GM18519 (cell line): ENCODE measurements around the gene ADAMTS7.
"Not testable (repeated sequence)": the region's sequence is repeated elsewhere in the genome, so short reads cannot be mapped to it uniquely, and the experiment has no call there.

Experiments used
- ATAC-seq: cut with Tn5 transposase; IDR thresholded peaks from one replicate; pipeline ENCODE4 v1.9.1; 2021; ENCODE audit warnings: mild to moderate bottlenecking, moderate library complexity; ENCODE audit not compliant: unreplicated experiment, low FRiP score

The ADAMTS7 gene

DNA sequence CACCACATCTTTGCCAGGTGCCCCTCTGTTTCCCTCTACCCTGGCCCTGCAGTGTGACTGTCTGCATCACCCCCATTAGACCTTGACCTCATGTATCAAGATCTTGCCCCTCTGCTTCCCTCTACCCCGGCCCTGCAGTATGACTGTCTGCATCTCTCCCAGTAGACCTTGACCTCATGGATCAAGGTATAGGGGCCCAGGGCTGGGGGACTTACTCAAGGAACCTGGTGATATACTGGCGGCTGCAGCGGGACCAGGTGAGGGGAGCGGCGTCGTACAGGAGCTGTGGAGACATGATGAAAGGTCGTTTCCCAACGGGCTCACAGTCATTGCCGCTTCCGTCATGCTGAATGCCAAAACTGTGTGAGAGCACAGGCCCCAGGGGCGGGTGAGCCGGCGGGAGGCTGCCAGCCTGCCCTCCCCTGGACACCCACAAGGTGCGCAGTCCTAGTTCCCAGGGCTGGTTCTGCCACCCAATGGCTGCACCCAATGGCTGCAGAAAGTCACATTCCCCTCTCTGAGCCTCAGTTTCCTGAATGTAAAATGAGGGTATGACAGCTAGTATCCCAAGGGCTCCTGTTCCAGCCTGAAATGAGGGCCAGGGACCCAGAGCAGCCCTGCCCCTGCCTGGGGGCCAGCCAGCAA, 23.1 kb downstream of the ADAMTS7 start:
- no peak for ATAC-seq

- ATAC-seq, result not testable (repeated sequence)
Measured at GRCh38 chr15:78782402-78782801, 28.9 kb downstream of the ADAMTS7 start.

DNA sequence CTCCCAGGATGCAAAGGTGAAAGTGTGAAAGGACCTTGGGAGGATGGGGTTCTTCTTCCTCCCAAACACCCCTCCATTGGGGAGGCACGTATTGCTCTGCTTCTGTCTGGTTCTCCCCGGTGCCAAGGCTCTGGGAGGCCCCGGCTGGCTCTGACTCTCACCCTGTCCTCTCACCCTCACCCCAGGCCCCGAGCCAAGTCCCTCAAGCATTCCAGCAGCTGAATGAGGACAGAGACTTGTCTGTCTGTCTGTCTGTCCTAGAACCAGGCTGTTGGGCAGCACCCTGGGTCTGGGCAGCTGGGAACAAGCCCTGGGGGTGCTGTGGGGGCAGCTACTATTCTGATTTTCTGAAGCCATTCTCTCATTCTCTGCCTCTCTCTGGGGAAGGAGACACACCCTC, 29.9 kb downstream of the ADAMTS7 start:
- ATAC-seq, result not testable (repeated sequence)

DNA sequence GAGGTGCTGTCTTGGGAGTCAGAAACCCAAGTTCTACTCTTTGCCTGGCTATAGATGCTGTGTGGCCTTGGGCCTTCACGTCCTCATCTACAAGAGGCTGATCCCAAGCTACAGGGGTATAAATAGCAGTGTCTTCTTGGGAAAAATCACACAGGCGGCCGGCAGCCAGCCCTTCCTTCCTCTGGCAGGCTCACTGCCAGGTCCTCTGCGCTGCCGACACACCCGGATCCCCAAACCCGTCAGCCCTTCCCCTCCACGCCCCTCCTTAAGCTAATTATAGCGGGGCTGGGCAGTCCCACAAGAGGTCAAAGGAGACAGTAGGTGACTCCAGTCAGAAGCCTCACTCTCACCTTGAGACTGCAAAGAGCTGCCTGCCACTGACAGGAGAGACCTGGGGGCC, 31.3 kb downstream of the ADAMTS7 start:
- not testable (repeated sequence) for ATAC-seq

GRCh38 chr15:78779176-78779785, 32.0 kb downstream of the ADAMTS7 start:
- not testable (repeated sequence) for ATAC-seq

DNA sequence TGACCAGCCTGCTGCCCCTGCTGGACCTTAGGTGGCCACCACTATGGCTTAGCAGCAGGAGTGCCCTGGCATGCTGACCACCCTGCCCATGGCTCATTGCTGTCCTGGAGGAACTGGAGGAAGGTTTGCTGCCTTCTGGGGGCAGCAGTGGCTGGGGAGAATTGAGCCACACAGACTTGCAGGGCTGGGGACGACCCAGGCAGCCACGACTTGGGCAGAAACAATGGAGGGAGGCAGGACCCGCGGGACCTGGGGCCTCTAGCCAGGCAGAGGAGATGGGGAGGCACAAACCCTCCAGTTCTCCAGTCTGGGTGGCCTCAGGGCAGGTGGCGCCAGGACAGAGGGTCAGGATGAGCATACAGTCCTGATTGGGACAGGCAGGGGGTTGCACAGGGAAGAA, 32.8 kb downstream of the ADAMTS7 start:
- no peak for ATAC-seq

- not testable (repeated sequence) for ATAC-seq
Measured at GRCh38 chr15:78777953-78778345, 33.3 kb downstream of the ADAMTS7 start.

DNA sequence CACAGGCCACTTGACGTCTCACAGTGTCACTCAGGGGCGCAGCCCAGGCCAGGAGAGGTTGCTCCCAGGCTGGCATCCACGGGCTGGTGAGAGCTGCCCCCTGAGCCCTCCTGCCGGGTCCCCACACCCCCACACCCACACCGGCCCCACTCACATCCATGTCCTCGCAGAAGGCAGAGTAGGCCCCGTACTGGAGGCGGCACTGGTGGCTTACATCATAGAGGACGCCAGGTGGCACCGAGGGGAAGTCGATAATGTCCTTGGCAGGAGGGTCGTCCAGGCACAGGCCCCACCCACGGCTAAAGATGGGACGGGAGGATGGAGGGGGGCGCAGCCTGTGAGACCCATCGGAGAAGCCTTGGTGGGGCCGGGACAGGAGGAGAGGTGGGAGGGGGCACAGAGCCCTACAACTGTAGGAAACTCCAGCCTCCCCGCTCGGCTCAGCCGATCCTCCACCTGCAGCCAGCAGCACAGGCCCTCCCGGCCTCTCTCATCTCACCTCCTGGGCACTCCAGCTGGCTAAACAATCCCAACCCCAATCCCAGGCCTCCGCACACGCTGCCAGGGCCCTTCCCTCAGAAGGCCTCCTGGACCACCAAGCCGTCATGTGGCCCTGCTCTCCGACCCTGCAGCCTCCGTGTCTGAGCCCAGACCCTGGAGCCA, 33.8 kb downstream of the ADAMTS7 start:
- not testable (repeated sequence) for ATAC-seq

- ATAC-seq, result not testable (repeated sequence)
Measured at GRCh38 chr15:78776046-78776925, 35.0 kb downstream of the ADAMTS7 start.

GRCh38 chr15:78775472-78775871, 35.8 kb downstream of the ADAMTS7 start:
- ATAC-seq, result no peak

- not testable (repeated sequence) for ATAC-seq
Measured at GRCh38 chr15:78774451-78774990, 36.7 kb downstream of the ADAMTS7 start.

DNA sequence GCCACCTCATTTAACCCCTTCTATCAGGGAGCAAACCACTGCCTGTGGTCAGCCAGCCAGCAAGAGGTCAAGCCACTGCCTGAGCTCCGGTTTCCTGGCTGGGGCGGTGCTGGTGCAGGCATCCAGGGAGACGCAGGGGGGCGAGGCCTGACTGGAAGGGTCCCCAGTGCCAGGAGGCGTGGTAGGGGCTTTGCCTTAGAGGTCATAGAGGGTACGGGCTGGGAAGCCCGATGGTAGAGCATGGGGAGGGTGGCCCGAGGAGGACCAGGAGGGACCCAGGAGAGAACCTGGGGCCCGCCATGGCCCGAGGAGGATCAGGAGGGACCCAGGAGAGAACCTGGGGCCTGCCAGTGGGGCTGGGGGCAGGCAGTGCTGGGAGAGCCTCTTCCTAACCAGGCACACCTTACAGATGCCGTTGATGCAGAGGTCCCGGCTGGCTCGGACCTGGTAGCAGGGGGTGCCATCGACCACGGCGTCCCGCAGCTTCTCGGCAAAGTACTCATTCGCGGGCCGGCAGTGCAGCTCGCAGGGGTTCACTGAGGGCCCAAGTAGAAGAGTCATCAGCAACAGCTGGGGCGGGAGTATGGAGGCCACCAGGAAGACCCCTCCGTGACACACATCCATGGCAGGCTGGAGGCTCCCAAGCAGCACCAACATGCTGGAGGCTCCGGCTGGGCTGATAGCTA, 37.4 kb downstream of the ADAMTS7 start:
- ATAC-seq, result not testable (repeated sequence)

DNA sequence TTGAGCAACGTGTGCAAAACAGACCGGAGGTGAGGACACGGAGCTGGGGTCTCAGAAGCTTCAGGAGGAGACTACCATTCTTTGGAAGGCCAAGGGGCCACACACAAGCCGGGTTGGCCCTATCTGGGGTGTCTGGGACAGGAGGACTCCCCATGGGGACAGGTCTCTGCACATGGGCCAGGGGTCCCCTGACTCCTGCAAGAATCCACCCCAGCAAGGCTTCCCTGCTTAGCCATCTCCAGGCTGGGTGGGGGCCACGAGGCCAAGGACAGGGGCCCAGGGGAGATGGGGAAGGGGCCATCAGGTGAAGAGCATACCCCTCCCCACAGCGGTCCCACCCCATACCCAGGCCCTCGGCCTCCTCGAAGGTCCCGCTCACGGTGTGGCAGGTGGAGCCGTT, 38.5 kb downstream of the ADAMTS7 start:
- no peak for ATAC-seq

DNA sequence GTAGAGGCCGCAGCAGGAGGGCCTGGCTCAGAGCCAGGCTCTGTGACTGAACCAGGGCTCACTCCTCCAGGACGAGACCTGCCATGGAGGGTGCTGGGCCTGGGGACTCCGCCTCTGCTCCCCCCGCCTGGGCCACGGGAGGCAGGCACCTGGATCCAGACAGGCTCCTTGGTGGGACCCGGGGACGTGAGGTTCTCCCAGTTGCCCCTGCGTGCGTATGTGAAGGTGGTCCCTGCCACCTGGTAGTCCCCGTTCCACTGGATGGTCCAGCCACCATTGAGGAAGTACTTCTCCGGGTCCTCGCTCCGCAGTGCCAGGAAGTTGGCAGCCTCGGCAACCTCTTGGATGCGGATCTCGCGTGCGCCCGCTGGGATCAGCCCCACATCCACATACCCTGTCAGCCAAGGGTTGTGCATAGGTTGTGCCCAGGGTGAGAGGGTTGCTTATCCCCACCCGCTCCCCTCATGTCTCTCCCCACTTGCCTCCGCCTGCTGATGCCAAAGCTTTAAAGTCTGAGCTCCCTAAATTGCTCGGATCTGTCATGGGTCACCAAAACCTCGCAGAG, 39.7 kb downstream of the ADAMTS7 start:
- ATAC-seq, result not testable (repeated sequence)

- ATAC-seq, result not testable (repeated sequence)
Measured at GRCh38 chr15:78771020-78771419, 40.2 kb downstream of the ADAMTS7 start.

GRCh38 chr15:78769473-78770225, 41.6 kb downstream of the ADAMTS7 start:
- not testable (repeated sequence) for ATAC-seq

GRCh38 chr15:78768531-78769408, 42.5 kb downstream of the ADAMTS7 start:
- no peak for ATAC-seq

DNA sequence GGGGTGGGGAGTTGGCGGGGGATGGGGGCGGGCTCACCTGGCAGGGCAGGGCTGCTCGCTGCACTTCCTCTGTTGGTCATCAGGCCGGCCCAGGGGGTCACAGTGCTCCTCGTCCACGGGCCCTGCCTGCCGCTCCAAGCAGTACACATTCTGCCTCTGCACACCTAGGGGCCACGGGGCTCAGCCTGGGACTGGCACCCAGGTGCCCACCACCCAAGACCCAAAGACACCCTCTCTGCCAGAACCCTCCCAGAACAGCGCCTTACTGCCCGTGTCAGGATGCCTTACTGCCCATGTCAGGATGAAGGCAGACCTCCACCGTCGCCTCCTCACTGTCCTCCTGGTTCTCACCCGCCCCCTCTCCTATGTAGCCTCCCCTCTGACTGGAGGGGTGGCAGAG, 43.2 kb downstream of the ADAMTS7 start:
- ATAC-seq, result no peak
